Mammary epithelial cell (primary cell): ENCODE results near the gene PFAS.

Experiments
- CTCF ChIP-seq, 2 donors: IDR thresholded peaks in 1 of 2; conservative IDR thresholded peaks in 1 of 2; 2 replicates each; pipeline ENCODE4 v1.5.1; 2011 to 2012; ENCODE audit warnings: inconsistent platforms in 2 of 2, low read length in 2 of 2, mild to moderate bottlenecking in 2 of 2, control low read depth in 1 of 2, low read depth in 1 of 2; ENCODE audit not compliant: insufficient read depth in 1 of 2; ENCODE audit errors: extremely low read depth in 1 of 2
- EZH2 ChIP-seq: IDR thresholded peaks from 2 replicates; pipeline ENCODE4 v1.6.1; 2012; ENCODE audit warnings: low read length, inconsistent platforms, borderline replicate concordance

- no peak for TF ChIP-seq CTCF (conservative IDR thresholded peaks at IDR 0.05 in 1 of 2, IDR thresholded peaks at IDR 0.05 in 1 of 2; ENCODE audit: extremely low read depth in 1 of 2, insufficient read depth in 1 of 2, low read depth in 1 of 2, low read length in 2 of 2)
- TF ChIP-seq EZH2, result no peak
Measured at GRCh38 chr17:8285270-8286181, 36.4 kb downstream of the PFAS start.
